NOMO-1 (cell line): ENCODE measurements around the gene EEPD1.
A peak's percentile ranks its signal among the peaks of the same experiment; 100 is the strongest.
"Not testable (repeated sequence)": the region's sequence is repeated elsewhere in the genome, so short reads cannot be mapped to it uniquely, and the experiment has no call there.

ENCODE experiments used
- DNase-seq, 2 experiments: peaks; one replicate each; lab custom pipeline; 2025; ENCODE audit not compliant: unreplicated experiment in 2 of 2; lab: John Stamatoyannopoulos, UW

EEPD1 gene

GRCh38 chr7:36313607-36314006 is 160.6 kb downstream of the EEPD1 start:
- no peak for DNase-seq

- no peak for DNase-seq
These were observed 161.4 kb downstream of the EEPD1 start for GRCh38 chr7:36314491-36314890.

- DNase-seq, result no peak
These were observed 162.4 kb downstream of the EEPD1 start for GRCh38 chr7:36315309-36315944.

GRCh38 chr7:36316319-36316718 is 163.3 kb downstream of the EEPD1 start:
- DNase-seq, result no peak

- no peak for DNase-seq
These were observed 164.2 kb downstream of the EEPD1 start for GRCh38 chr7:36317276-36317675.

- DNase-seq, result no peak
These were observed 165.1 kb downstream of the EEPD1 start for GRCh38 chr7:36318116-36318515.

- not testable (repeated sequence) for DNase-seq
These were observed 168.2 kb downstream of the EEPD1 start for GRCh38 chr7:36321284-36321683.

- DNase-seq, result no peak
These were observed 183.3 kb downstream of the EEPD1 start for GRCh38 chr7:36336390-36336789.

GRCh38 chr7:36338256-36338655 is 185.2 kb downstream of the EEPD1 start:
- no peak for DNase-seq

GRCh38 chr7:36343548-36343947 is 190.5 kb downstream of the EEPD1 start:
- no peak for DNase-seq

GRCh38 chr7:36344622-36345021 is 191.6 kb downstream of the EEPD1 start:
- no peak for DNase-seq

GRCh38 chr7:36346260-36346831 is 193.3 kb downstream of the EEPD1 start:
- DNase-seq, result peak; percentile 12 to 54

GRCh38 chr7:36348256-36348655 is 195.2 kb downstream of the EEPD1 start:
- no peak for DNase-seq

- no peak for DNase-seq
These were observed 195.7 kb downstream of the EEPD1 start for GRCh38 chr7:36348771-36349170.

- no peak for DNase-seq
These were observed 196.6 kb downstream of the EEPD1 start for GRCh38 chr7:36349626-36350025.
